ENCODE results near the gene IGSF8.

The IGSF8 gene

DNA sequence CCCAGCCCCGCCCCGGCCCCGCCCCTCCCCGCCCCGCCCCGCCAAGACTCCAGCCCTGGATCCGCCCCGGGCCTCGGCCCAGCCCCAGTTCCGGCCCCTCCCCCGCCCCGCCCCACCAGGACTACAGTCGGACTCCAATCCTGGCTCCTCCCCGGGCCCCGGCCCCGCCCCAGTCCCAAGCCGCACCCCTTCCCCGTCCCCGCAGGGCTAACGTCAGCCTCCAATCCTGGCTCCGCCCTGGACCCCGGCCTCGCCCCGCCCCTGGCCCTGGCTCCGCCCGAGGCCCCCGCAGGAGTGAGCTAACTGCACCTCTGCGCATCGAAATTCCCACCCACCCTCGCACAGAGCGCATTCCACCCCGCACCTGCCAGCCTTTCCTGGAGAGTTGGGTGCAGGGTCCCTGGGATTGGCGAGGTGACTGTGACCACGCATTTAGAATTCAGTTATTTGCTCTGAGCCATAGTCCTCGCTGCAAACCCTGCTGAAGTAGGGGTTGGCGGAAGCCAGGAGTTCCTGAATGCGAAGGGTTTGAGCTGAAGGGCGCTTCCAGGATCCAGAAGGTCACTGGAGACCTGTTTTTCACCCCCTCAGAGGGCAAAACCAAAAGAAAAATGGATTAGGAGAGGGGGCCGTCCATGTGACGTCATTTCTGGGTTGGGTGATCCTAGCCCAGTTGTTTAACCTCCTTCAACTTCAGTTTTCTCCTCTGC lies 588 bp upstream of the IGSF8 start:
- 0 out of 2 replicates have a peak, but pooled peaks cover 4% of the 10 kb centered on the region for H3F3A ChIP-seq (ENCODE audit: control insufficient read depth, insufficient read depth)
- peaks cover 42% of the 10 kb centered on the region for H3K4me1 ChIP-seq (ENCODE audit: control insufficient read depth, low read length)
- H3K36me3 ChIP-seq (ENCODE audit: control insufficient read depth, low read length), result peaks cover 7% of the 10 kb centered on the region; the same call in 1 of the 2 replicates
- no peak for TF ChIP-seq EZH2phosphoT487 (IDR thresholded peaks at IDR 0.05; ENCODE audit: borderline replicate concordance, low read length)
- TF ChIP-seq, protein P1, sequence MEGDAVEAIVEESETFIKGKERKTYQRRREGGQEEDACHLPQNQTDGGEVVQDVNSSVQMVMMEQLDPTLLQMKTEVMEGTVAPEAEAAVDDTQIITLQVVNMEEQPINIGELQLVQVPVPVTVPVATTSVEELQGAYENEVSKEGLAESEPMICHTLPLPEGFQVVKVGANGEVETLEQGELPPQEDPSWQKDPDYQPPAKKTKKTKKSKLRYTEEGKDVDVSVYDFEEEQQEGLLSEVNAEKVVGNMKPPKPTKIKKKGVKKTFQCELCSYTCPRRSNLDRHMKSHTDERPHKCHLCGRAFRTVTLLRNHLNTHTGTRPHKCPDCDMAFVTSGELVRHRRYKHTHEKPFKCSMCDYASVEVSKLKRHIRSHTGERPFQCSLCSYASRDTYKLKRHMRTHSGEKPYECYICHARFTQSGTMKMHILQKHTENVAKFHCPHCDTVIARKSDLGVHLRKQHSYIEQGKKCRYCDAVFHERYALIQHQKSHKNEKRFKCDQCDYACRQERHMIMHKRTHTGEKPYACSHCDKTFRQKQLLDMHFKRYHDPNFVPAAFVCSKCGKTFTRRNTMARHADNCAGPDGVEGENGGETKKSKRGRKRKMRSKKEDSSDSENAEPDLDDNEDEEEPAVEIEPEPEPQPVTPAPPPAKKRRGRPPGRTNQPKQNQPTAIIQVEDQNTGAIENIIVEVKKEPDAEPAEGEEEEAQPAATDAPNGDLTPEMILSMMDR (IDR thresholded peaks at IDR 0.05; ENCODE audit: low read depth, low read length, poor library complexity, severe bottlenecking), result no peak
- H3K9me3 ChIP-seq (ENCODE audit: control insufficient read depth, insufficient read depth, low read length), result no peaks in the 10 kb centered on the region
- no peaks in the 10 kb centered on the region for H4K20me1 ChIP-seq (ENCODE audit: control insufficient read depth, insufficient read depth, low read depth, low read length)
- H3K4me2 ChIP-seq (ENCODE audit: low read length), result peak overlapping the region; percentile 99
- peak overlapping the region; percentile 8; the same call in 1 of the 2 replicates for H3K27ac ChIP-seq (ENCODE audit: low read depth, low read length)
- H3K79me2 ChIP-seq (ENCODE audit: control insufficient read depth, low read length), result peaks cover 28% of the 10 kb centered on the region
- no peaks in the 10 kb centered on the region for H3K27me3 ChIP-seq (ENCODE audit: control insufficient read depth, low read length)
- no peaks in the 10 kb centered on the region for H3K9me2 ChIP-seq (replicated peaks; ENCODE audit: control insufficient read depth, low read length)
- H3K4me3 ChIP-seq (ENCODE audit: low read length), result peak overlapping the region; percentile 82

DNA sequence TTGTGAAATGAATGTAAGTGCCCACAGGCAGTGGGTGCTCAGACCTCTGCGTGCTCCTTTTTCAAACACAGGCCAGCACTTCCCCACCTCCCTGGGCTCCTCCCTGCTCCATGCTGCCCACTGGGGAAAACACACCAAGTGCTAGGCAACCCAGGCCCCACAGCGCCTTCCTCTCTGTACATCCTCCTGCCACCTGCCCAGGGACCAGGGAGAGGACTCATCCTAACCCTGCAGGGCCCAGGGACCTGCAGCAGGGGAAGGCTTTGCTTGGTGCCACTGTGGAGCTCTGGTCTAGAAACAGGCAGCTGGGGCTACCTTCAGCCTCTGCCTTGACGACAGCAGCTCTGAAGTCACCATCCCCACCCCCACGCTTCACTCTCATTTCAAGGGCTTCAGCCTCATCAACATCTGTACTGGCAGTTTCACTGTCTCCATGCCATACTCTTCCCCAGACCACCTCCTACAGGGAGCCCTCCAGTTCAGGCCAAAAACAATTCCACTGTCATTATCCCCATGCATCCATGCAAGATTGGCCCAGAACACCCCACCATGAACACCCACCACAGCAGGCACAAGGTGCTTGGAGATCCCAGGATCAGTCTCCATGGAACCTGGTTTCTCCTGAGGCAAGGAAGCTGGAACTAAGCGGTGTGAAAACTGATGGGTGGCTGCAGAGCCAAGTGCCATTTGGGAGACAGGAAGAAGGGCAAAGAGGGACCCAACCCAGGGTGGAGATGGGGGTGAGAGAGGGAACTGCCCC lies 1.1 kb downstream of the IGSF8 start:
- no peaks in the 10 kb centered on the region for H3K27me3 ChIP-seq (ENCODE audit: control insufficient read depth, low read length)
- H3K36me3 ChIP-seq (ENCODE audit: control insufficient read depth, low read length), result peaks cover 22% of the 10 kb centered on the region; the same call in 1 of the 2 replicates
- H3F3A ChIP-seq (ENCODE audit: control insufficient read depth, insufficient read depth), result 0 out of 2 replicates have a peak, but pooled peaks cover 4% of the 10 kb centered on the region
- H3K4me2 ChIP-seq (ENCODE audit: low read length), result peak overlapping the region; percentile 77
- H3K27ac ChIP-seq (ENCODE audit: low read depth, low read length), result no peak overlapping the region
- TF ChIP-seq, protein P1 (IDR thresholded peaks at IDR 0.05; ENCODE audit: low read depth, low read length, poor library complexity, severe bottlenecking), result no peak
- no peak for TF ChIP-seq EZH2phosphoT487 (IDR thresholded peaks at IDR 0.05; ENCODE audit: borderline replicate concordance, low read length)
- H3K9me3 ChIP-seq (ENCODE audit: control insufficient read depth, insufficient read depth, low read length), result no peaks in the 10 kb centered on the region
- H3K9me2 ChIP-seq (replicated peaks; ENCODE audit: control insufficient read depth, low read length), result no peaks in the 10 kb centered on the region
- peaks cover 42% of the 10 kb centered on the region for H3K4me1 ChIP-seq (ENCODE audit: control insufficient read depth, low read length)
- H3K79me2 ChIP-seq (ENCODE audit: control insufficient read depth, low read length), result peaks cover 28% of the 10 kb centered on the region
- no peaks in the 10 kb centered on the region for H4K20me1 ChIP-seq (ENCODE audit: control insufficient read depth, insufficient read depth, low read depth, low read length)
- H3K4me3 ChIP-seq (ENCODE audit: low read length), result peak overlapping the region; percentile 83

DNA sequence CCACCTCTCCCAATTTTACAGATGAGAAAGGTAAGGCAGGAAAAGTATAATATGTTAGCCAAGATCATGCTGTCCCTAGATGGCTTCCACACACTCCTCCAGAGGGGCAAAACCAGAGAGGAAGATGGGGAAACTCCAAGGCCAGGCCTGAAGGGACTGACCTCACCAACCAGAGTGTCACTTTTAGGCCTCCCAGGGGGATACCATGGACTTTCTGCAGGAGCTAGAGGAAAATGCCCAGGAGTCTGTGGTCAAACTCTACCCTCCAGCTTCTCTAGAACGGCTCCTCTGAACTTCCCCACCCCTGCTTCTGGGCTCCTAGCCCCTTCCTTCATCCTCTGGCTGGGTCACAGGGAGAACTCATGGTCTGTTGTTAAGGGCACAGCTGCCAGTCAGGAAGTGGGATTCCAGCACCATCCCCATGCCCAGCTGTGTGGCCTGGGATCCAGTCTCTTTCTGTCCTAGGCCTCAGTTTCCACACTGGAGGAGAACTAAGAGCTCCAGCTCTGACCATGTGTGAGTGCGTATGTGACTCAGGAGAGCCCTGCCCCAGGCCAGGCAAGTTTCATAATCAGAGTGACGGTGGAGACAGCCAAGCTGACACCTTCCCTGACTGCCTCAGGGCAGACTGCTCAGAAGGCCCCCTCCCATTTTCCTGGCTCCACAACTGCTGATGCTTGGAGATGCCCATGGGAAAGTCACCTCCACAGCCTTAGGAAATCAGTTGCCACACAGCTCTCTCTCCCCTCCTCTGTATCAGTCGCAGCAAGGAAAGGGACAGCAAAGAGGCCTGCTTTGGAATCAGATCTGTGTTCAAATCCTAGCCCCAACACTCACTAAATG lies 1.9 kb downstream of the IGSF8 start:
- Histone ChIP-seq H4K20me1 (ENCODE audit: control insufficient read depth, insufficient read depth, low read depth, low read length) (no peaks in the 10 kb centered on the region), H3F3A (ENCODE audit: control insufficient read depth, insufficient read depth) (0 out of 2 replicates have a peak, but pooled peaks cover 4% of the 10 kb centered on the region), H3K27ac (ENCODE audit: low read depth, low read length) (no peak overlapping the region), H3K79me2 (ENCODE audit: control insufficient read depth, low read length) (peaks cover 28% of the 10 kb centered on the region), H3K4me2 (ENCODE audit: low read length) (peak overlapping the region; percentile 77), H3K9me2 (replicated peaks; ENCODE audit: control insufficient read depth, low read length) (no peaks in the 10 kb centered on the region), H3K36me3 (ENCODE audit: control insufficient read depth, low read length) (peaks cover 28% of the 10 kb centered on the region; the same call in 1 of the 2 replicates), H3K9me3 (ENCODE audit: control insufficient read depth, insufficient read depth, low read length) (no peaks in the 10 kb centered on the region), H3K4me3 (ENCODE audit: low read length) (peak overlapping the region; percentile 83; the same call in 1 of the 2 replicates), H3K27me3 (ENCODE audit: control insufficient read depth, low read length) (no peaks in the 10 kb centered on the region), H3K4me1 (ENCODE audit: control insufficient read depth, low read length) (peaks cover 37% of the 10 kb centered on the region)
- TF ChIP-seq, protein P1 (IDR thresholded peaks at IDR 0.05; ENCODE audit: low read depth, low read length, poor library complexity, severe bottlenecking), result no peak
- no peak for TF ChIP-seq EZH2phosphoT487 (IDR thresholded peaks at IDR 0.05; ENCODE audit: borderline replicate concordance, low read length)
